Measurements from ENCODE around the gene KATNIP.

The KATNIP gene

GRCh38 chr16:27579087-27579980, 29.4 kb downstream of the KATNIP start:
- CTCF ChIA-PET: no interaction called here
- no peak for TF ChIP-seq PKNOX1 (IDR thresholded peaks at IDR 0.05)
- no peak for TF ChIP-seq CTBP1 (IDR thresholded peaks at IDR 0.05; ENCODE audit: borderline replicate concordance)
- no peak for TF ChIP-seq FOXK2 (IDR thresholded peaks at IDR 0.05)
- no peak for TF ChIP-seq L3MBTL2 (conservative IDR thresholded peaks at IDR 0.05)
- POLR2A ChIA-PET: interaction anchor here (1.5 kb wide), 1 partner anchor 29 kb away, joined by 8 read pairs; the partner anchor contains the start of genes GTF3C1 and KATNIP
- no peak for DNase-seq (ENCODE audit: extremely low spot score)

GRCh38 chr16:27582883-27583282, 32.9 kb downstream of the KATNIP start:
- ChIA-PET POLR2A (interaction anchor here (1.1 kb wide), 1 partner anchor 33 kb away, joined by 4 read pairs; the partner anchor contains the start of genes GTF3C1 and KATNIP), CTCF (interaction anchor here (0.6 kb wide), 1 partner anchor 494 kb away, joined by 4 read pairs; no protein-coding TSS in a partner anchor)
- DNase-seq (ENCODE audit: extremely low spot score): no peak
- TF ChIP-seq HDGF (IDR thresholded peaks at IDR 0.05; ENCODE audit: borderline replicate concordance) (no peak), CTBP1 (IDR thresholded peaks at IDR 0.05; ENCODE audit: borderline replicate concordance) (no peak), L3MBTL2 (conservative IDR thresholded peaks at IDR 0.05) (no peak)

- TF ChIP-seq ZNF384 (IDR thresholded peaks at IDR 0.05) (no peak), CTBP1 (IDR thresholded peaks at IDR 0.05; ENCODE audit: borderline replicate concordance) (no peak), FOXA1 (IDR thresholded peaks at IDR 0.05) (no peak), FOXK2 (IDR thresholded peaks at IDR 0.05) (no peak)
- DNase-seq (ENCODE audit: extremely low spot score): no peak
- CTCF ChIA-PET: interaction anchor here (0.6 kb wide), 1 partner anchor 493 kb away, joined by 4 read pairs; no protein-coding TSS in a partner anchor
- POLR2A ChIA-PET: no interaction called here
Measured at GRCh38 chr16:27583634-27584033, 33.7 kb downstream of the KATNIP start.

- no peak for DNase-seq (ENCODE audit: extremely low spot score)
- TF ChIP-seq CTBP1 (IDR thresholded peaks at IDR 0.05; ENCODE audit: borderline replicate concordance): no peak
- TF ChIP-seq PKNOX1 (IDR thresholded peaks at IDR 0.05): no peak
- TF ChIP-seq FOXA1 (IDR thresholded peaks at IDR 0.05): no peak
- no peak for TF ChIP-seq ELF4 (IDR thresholded peaks at IDR 0.05)
- no peak for TF ChIP-seq SUZ12 (IDR thresholded peaks at IDR 0.05)
- TF ChIP-seq BHLHE40 (IDR thresholded peaks at IDR 0.05; ENCODE audit: borderline replicate concordance): no peak
- ChIA-PET POLR2A (no interaction called here), CTCF (no interaction called here)
Measured at GRCh38 chr16:27585200-27585599, 35.3 kb downstream of the KATNIP start.

- POLR2A ChIA-PET: no interaction called here
- CTCF ChIA-PET: no interaction called here
- no peak for TF ChIP-seq FOXA1 (IDR thresholded peaks at IDR 0.05)
- no peak for TF ChIP-seq ELF4 (IDR thresholded peaks at IDR 0.05)
- no peak for TF ChIP-seq SP1 (IDR thresholded peaks at IDR 0.05)
- no peak for TF ChIP-seq LEF1 (IDR thresholded peaks at IDR 0.05; ENCODE audit: borderline replicate concordance)
- no peak for TF ChIP-seq NFRKB (IDR thresholded peaks at IDR 0.05)
- TF ChIP-seq ZNF384 (IDR thresholded peaks at IDR 0.05): no peak
- TF ChIP-seq SUZ12 (IDR thresholded peaks at IDR 0.05): no peak
- no peak for TF ChIP-seq L3MBTL2 (conservative IDR thresholded peaks at IDR 0.05)
- TF ChIP-seq HDGF (IDR thresholded peaks at IDR 0.05; ENCODE audit: borderline replicate concordance): no peak
- TF ChIP-seq BHLHE40 (IDR thresholded peaks at IDR 0.05; ENCODE audit: borderline replicate concordance): no peak
- TF ChIP-seq PKNOX1 (IDR thresholded peaks at IDR 0.05): no peak
- no peak for TF ChIP-seq FOXK2 (IDR thresholded peaks at IDR 0.05)
- TF ChIP-seq TARDBP (IDR thresholded peaks at IDR 0.05): no peak
- TF ChIP-seq FOXM1 (IDR thresholded peaks at IDR 0.05; ENCODE audit: borderline replicate concordance): no peak
- TF ChIP-seq CTBP1 (IDR thresholded peaks at IDR 0.05; ENCODE audit: borderline replicate concordance): no peak
- TF ChIP-seq ARNT (IDR thresholded peaks at IDR 0.05): no peak
- DNase-seq (ENCODE audit: extremely low spot score): no peak
Measured at GRCh38 chr16:27586711-27587110, 36.8 kb downstream of the KATNIP start.

GRCh38 chr16:27588057-27588456, 38.1 kb downstream of the KATNIP start:
- POLR2A ChIA-PET: no interaction called here
- CTCF ChIA-PET: interaction anchor here (0.6 kb wide), 1 partner anchor 275 kb away, joined by 4 read pairs; no protein-coding TSS in a partner anchor

More at GRCh38 chr16:27588057-27588456, 38.1 kb downstream of the KATNIP start:
- no peak for DNase-seq (ENCODE audit: extremely low spot score)
- TF ChIP-seq FOXM1 (IDR thresholded peaks at IDR 0.05; ENCODE audit: borderline replicate concordance) (no peak), TARDBP (IDR thresholded peaks at IDR 0.05) (no peak), HDGF (IDR thresholded peaks at IDR 0.05; ENCODE audit: borderline replicate concordance) (no peak), SUZ12 (IDR thresholded peaks at IDR 0.05) (no peak), LEF1 (IDR thresholded peaks at IDR 0.05; ENCODE audit: borderline replicate concordance) (no peak), PKNOX1 (IDR thresholded peaks at IDR 0.05) (no peak), L3MBTL2 (conservative IDR thresholded peaks at IDR 0.05) (no peak), SP1 (IDR thresholded peaks at IDR 0.05) (no peak), FOXA1 (IDR thresholded peaks at IDR 0.05) (no peak)
